Stimulated activated naive B cell treated with anti-CD40 and anti-IgM and Interleukin-4, amounts not matched to agents 10 μg/mL and 1 μg/mL and 100 μg/mL, for 72 hours (primary cell): ENCODE data around the gene ATPAF1.

ENCODE experiments used
- ATAC-seq, 2 donors: fragments of 150-1000 bp; cut with Tn5 transposase; replicated peaks; 2 replicates each; pipeline ENCODE4 v1.10.0; 2021; ENCODE audit warnings: moderate library complexity in 1 of 2
- DNase-seq: peaks from one replicate; pipeline ENCODE4 v3.0.0; 2021
- H3K27ac Mint-ChIP-seq: one replicate; pipeline ENCODE4 v1.8.0; 2022; ENCODE audit warnings: mild to moderate bottlenecking, mixed read lengths
- H3K27me3 Mint-ChIP-seq, 2 donors: one replicate each; pipeline ENCODE4 v1.8.0; 2022; ENCODE audit warnings: mixed read lengths in 2 of 2
- H3K36me3 Mint-ChIP-seq, 2 donors: one replicate each; pipeline ENCODE4 v1.8.0; 2022; ENCODE audit warnings: mixed read lengths in 2 of 2, mild to moderate bottlenecking in 1 of 2
- H3K4me1 Mint-ChIP-seq, 2 donors: one replicate each; pipeline ENCODE4 v1.8.0; 2022; ENCODE audit warnings: mixed read lengths in 2 of 2, mild to moderate bottlenecking in 1 of 2
- H3K4me3 Mint-ChIP-seq, 2 donors: one replicate each; pipeline ENCODE4 v1.8.0; 2022; ENCODE audit warnings: mild to moderate bottlenecking in 2 of 2, mixed read lengths in 2 of 2, moderate library complexity in 1 of 2
- H3K9me3 Mint-ChIP-seq, 2 donors: one replicate each; pipeline ENCODE4 v1.8.0; 2022; ENCODE audit warnings: mixed read lengths in 2 of 2, mild to moderate bottlenecking in 1 of 2

Gene ATPAF1

GRCh38 chr1:46622344-46622743 is 45.8 kb downstream of the ATPAF1 start:
- H3K4me1 Mint-ChIP-seq: peaks cover 52 to 66% of the 10 kb centered on the region in 2 donors
- DNase-seq: no peak
- H3K4me3 Mint-ChIP-seq: no peak overlapping the region
- H3K27ac Mint-ChIP-seq: peak overlapping the region; percentile 32
- no peaks in the 10 kb centered on the region for H3K27me3 Mint-ChIP-seq
- ATAC-seq: no peak
- no peaks in the 10 kb centered on the region for H3K9me3 Mint-ChIP-seq
- H3K36me3 Mint-ChIP-seq: peaks cover 3 to 7% of the 10 kb centered on the region in 2 donors

- H3K27me3 Mint-ChIP-seq: no peaks in the 10 kb centered on the region
- DNase-seq (no peak), ATAC-seq (no peak)
- peaks cover 3 to 5% of the 10 kb centered on the region in 2 donors for H3K36me3 Mint-ChIP-seq
- no peak overlapping the region for H3K4me3 Mint-ChIP-seq
- H3K4me1 Mint-ChIP-seq: peaks cover 55 to 67% of the 10 kb centered on the region in 2 donors
- H3K27ac Mint-ChIP-seq: peak overlapping the region; percentile 32
- no peaks in the 10 kb centered on the region for H3K9me3 Mint-ChIP-seq
These were observed 46.2 kb downstream of the ATPAF1 start for GRCh38 chr1:46621930-46622329.

GRCh38 chr1:46619656-46620258 is 48.4 kb downstream of the ATPAF1 start:
- Mint-ChIP-seq H3K27ac (peak overlapping the region; percentile 95), H3K36me3 (peaks cover 13 to 14% of the 10 kb centered on the region in 2 donors), H3K27me3 (no peaks in the 10 kb centered on the region), H3K4me1 (peaks cover 63 to 77% of the 10 kb centered on the region in 2 donors), H3K4me3 (no peak overlapping the region), H3K9me3 (no peaks in the 10 kb centered on the region)
- no peak for ATAC-seq
- DNase-seq: no peak

GRCh38 chr1:46618754-46619415 is 49.3 kb downstream of the ATPAF1 start:
- ATAC-seq (peak; percentile 75), DNase-seq (peak; percentile 62)
- Mint-ChIP-seq H3K27me3 (no peaks in the 10 kb centered on the region), H3K36me3 (peaks cover 14 to 15% of the 10 kb centered on the region in 2 donors), H3K9me3 (no peaks in the 10 kb centered on the region), H3K4me3 (peak overlapping the region; percentile 57 to 89), H3K4me1 (peaks cover 65 to 84% of the 10 kb centered on the region in 2 donors), H3K27ac (peak overlapping the region; percentile 95)

GRCh38 chr1:46617833-46618232 is 50.3 kb downstream of the ATPAF1 start:
- peaks cover 23 to 25% of the 10 kb centered on the region in 2 donors for H3K36me3 Mint-ChIP-seq
- DNase-seq (no peak), ATAC-seq (no peak)
- H3K4me1 Mint-ChIP-seq: peaks cover 69 to 90% of the 10 kb centered on the region in 2 donors
- peak overlapping the region; percentile 95 for H3K27ac Mint-ChIP-seq
- no peaks in the 10 kb centered on the region for H3K27me3 Mint-ChIP-seq
- H3K4me3 Mint-ChIP-seq: peak overlapping the region; percentile 89 to 93
- no peaks in the 10 kb centered on the region for H3K9me3 Mint-ChIP-seq

GRCh38 chr1:46617108-46617800 is 50.9 kb downstream of the ATPAF1 start:
- Mint-ChIP-seq H3K9me3 (no peaks in the 10 kb centered on the region), H3K27ac (peak overlapping the region; percentile 95), H3K4me3 (peak overlapping the region; percentile 89 to 93), H3K4me1 (peaks cover 72 to 96% of the 10 kb centered on the region in 2 donors), H3K36me3 (peaks cover 28 to 31% of the 10 kb centered on the region in 2 donors), H3K27me3 (no peaks in the 10 kb centered on the region)
- no peak for DNase-seq
- no peak for ATAC-seq

GRCh38 chr1:46616277-46617107 is 51.7 kb downstream of the ATPAF1 start, which contains the start of gene MOB3C:
Gene MOB3C, minus strand, starts transcription at chr1:46616811. Its CDS starts 3,490 bp downstream, at chr1:46613321.
- H3K4me3 Mint-ChIP-seq: peak within 1 kb of the TSS; percentile 89 to 93
- H3K4me1 Mint-ChIP-seq: peaks cover 69 to 92% of the 10 kb centered on the region in 2 donors
- peaks cover 32 to 34% of the 10 kb centered on the region in 2 donors for H3K36me3 Mint-ChIP-seq
- H3K9me3 Mint-ChIP-seq: no peaks in the 10 kb centered on the region
- H3K27ac Mint-ChIP-seq: peak within 1 kb of the TSS; percentile 95
- peak; percentile 60 to 68 for ATAC-seq
- DNase-seq: peak; percentile 66
- no peaks in the 10 kb centered on the region for H3K27me3 Mint-ChIP-seq

GRCh38 chr1:46615735-46616134 is 52.4 kb downstream of the ATPAF1 start:
- H3K27ac Mint-ChIP-seq: peak overlapping the region; percentile 95
- H3K36me3 Mint-ChIP-seq: peaks cover 39 to 42% of the 10 kb centered on the region in 2 donors
- H3K27me3 Mint-ChIP-seq: no peaks in the 10 kb centered on the region
- H3K4me1 Mint-ChIP-seq: peaks cover 68 to 92% of the 10 kb centered on the region in 2 donors
- ATAC-seq (no peak), DNase-seq (no peak)
- H3K4me3 Mint-ChIP-seq: peak overlapping the region; percentile 89 to 93
- no peaks in the 10 kb centered on the region for H3K9me3 Mint-ChIP-seq

- Mint-ChIP-seq H3K27me3 (no peaks in the 10 kb centered on the region), H3K4me1 (peaks cover 66 to 92% of the 10 kb centered on the region in 2 donors), H3K4me3 (peak overlapping the region; percentile 89 to 93), H3K27ac (peak overlapping the region; percentile 95), H3K9me3 (no peaks in the 10 kb centered on the region), H3K36me3 (peaks cover 45 to 48% of the 10 kb centered on the region in 2 donors)
- DNase-seq: no peak
- no peak for ATAC-seq
These were observed 53.1 kb downstream of the ATPAF1 start for GRCh38 chr1:46615088-46615487.

GRCh38 chr1:46614604-46614984 is 53.6 kb downstream of the ATPAF1 start:
- no peak for DNase-seq
- H3K4me3 Mint-ChIP-seq: peak overlapping the region; percentile 89 to 93

GRCh38 chr1:46613661-46614603 is 54.2 kb downstream of the ATPAF1 start:
- peaks cover 55 to 60% of the 10 kb centered on the region in 2 donors for H3K36me3 Mint-ChIP-seq
- DNase-seq (peak; percentile 31), ATAC-seq (peak; percentile 38 to 50)
- peaks cover 63 to 92% of the 10 kb centered on the region in 2 donors for H3K4me1 Mint-ChIP-seq
- H3K27me3 Mint-ChIP-seq: no peaks in the 10 kb centered on the region
- H3K27ac Mint-ChIP-seq: peak overlapping the region; percentile 75
- H3K9me3 Mint-ChIP-seq: no peaks in the 10 kb centered on the region
- peak overlapping the region; percentile 89 to 93 for H3K4me3 Mint-ChIP-seq

More at GRCh38 chr1:46614604-46614984, 53.6 kb downstream of the ATPAF1 start:
- H3K27ac Mint-ChIP-seq: peak overlapping the region; percentile 95
- no peaks in the 10 kb centered on the region for H3K9me3 Mint-ChIP-seq
- peaks cover 67 to 92% of the 10 kb centered on the region in 2 donors for H3K4me1 Mint-ChIP-seq
- peaks cover 50 to 53% of the 10 kb centered on the region in 2 donors for H3K36me3 Mint-ChIP-seq
- ATAC-seq: no peak
- no peaks in the 10 kb centered on the region for H3K27me3 Mint-ChIP-seq

- H3K27me3 Mint-ChIP-seq: no peaks in the 10 kb centered on the region
- DNase-seq (no peak), ATAC-seq (no peak)
- H3K4me3 Mint-ChIP-seq: peak overlapping the region; percentile 89 to 93
- H3K4me1 Mint-ChIP-seq: peaks cover 56 to 92% of the 10 kb centered on the region in 2 donors
- peaks cover 63 to 68% of the 10 kb centered on the region in 2 donors for H3K36me3 Mint-ChIP-seq
- peak overlapping the region; percentile 75 for H3K27ac Mint-ChIP-seq
- H3K9me3 Mint-ChIP-seq: no peaks in the 10 kb centered on the region
These were observed 55.1 kb downstream of the ATPAF1 start for GRCh38 chr1:46612937-46613660.
